ENCODE results near the gene CELF2.

CELF2 gene

DNA sequence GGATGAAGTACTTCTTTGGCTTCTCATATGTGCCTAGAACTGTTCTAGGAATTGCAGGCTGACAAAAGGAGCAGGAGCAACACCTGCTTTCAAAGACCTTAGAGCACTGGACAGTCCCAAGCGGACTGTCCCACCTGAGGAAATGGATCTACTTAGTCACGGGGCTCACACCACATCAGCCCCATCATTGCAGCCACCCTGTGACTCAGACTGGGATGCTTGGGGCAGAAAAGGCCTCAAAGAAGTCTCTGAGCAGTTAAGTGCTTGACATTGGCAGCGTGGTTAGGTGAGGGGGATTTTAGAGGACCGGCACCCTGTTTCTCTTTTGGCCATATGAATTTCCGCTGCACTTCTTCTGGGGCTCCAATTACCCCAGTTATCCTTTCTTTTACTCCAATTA is 337.2 kb downstream of the CELF2 start:
- TF ChIP-seq CTCF (IDR thresholded peaks at IDR 0.05) = no peak
- Histone ChIP-seq H3K27ac (no peak overlapping the region), H3K27me3 (no peaks in the 10 kb centered on the region), H3K4me1 (no peaks in the 10 kb centered on the region), H3K9me3 (peaks cover 0 to 5% (median 0%) of the 10 kb centered on the region in 3 donors), H3K4me3 (no peak overlapping the region), H3K36me3 (no peaks in the 10 kb centered on the region)
- intact Hi-C loops (cut with DNase I; ENCODE audit: low total_unique reads) = no loop called here
- DNase-seq = no peak

- intact Hi-C loops (cut with DNase I; ENCODE audit: low total_unique reads) = no loop called here
- Histone ChIP-seq H3K36me3 (no peaks in the 10 kb centered on the region), H3K27me3 (no peaks in the 10 kb centered on the region), H3K4me1 (no peaks in the 10 kb centered on the region), H3K4me3 (no peak overlapping the region), H3K27ac (no peak overlapping the region), H3K9me3 (peaks cover 0 to 5% (median 0%) of the 10 kb centered on the region in 3 donors)
- no peak for TF ChIP-seq CTCF (IDR thresholded peaks at IDR 0.05)
- peak in 1 of 2 donors; percentile 29 for DNase-seq
Measured at GRCh38 chr10:11355592-11355991, 337.9 kb downstream of the CELF2 start.

DNA sequence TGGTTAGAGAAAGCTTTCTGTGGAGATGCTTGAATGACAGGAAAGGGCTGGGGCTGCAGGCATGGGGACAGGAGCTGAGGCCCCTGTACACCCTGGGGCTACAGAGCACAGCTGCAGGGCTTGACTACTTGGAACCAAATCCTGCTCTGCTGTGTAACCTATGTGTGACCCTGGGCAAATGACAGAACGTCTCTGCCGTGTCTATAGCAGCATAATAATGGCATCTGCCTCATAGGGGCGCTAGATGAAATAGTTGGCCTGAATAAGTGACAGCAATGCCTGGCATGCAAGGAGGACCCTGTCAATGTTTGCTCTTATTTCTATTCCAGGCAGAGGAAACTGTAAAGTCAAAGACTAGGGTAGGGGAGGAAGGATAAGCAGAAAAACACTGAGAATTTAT is 339.8 kb downstream of the CELF2 start:
- TF ChIP-seq CTCF (IDR thresholded peaks at IDR 0.05) = no peak
- Histone ChIP-seq H3K4me1 (no peaks in the 10 kb centered on the region), H3K9me3 (peaks cover 0 to 5% (median 0%) of the 10 kb centered on the region in 3 donors), H3K27ac (no peak overlapping the region), H3K27me3 (no peaks in the 10 kb centered on the region), H3K4me3 (no peak overlapping the region), H3K36me3 (no peaks in the 10 kb centered on the region)
- peak in 1 of 2 donors; percentile 16 for DNase-seq
- intact Hi-C loops (cut with DNase I; ENCODE audit: low total_unique reads) = no loop called here

- intact Hi-C loops (cut with DNase I; ENCODE audit: low total_unique reads) = no loop called here
- no peak for TF ChIP-seq CTCF (IDR thresholded peaks at IDR 0.05)
- Histone ChIP-seq H3K27ac (no peak overlapping the region), H3K9me3 (peaks cover 0 to 5% (median 0%) of the 10 kb centered on the region in 3 donors), H3K27me3 (no peaks in the 10 kb centered on the region), H3K36me3 (no peaks in the 10 kb centered on the region), H3K4me1 (no peaks in the 10 kb centered on the region), H3K4me3 (no peak overlapping the region)
- no peak for DNase-seq
Measured at GRCh38 chr10:11358011-11358410, 340.3 kb downstream of the CELF2 start.

DNA sequence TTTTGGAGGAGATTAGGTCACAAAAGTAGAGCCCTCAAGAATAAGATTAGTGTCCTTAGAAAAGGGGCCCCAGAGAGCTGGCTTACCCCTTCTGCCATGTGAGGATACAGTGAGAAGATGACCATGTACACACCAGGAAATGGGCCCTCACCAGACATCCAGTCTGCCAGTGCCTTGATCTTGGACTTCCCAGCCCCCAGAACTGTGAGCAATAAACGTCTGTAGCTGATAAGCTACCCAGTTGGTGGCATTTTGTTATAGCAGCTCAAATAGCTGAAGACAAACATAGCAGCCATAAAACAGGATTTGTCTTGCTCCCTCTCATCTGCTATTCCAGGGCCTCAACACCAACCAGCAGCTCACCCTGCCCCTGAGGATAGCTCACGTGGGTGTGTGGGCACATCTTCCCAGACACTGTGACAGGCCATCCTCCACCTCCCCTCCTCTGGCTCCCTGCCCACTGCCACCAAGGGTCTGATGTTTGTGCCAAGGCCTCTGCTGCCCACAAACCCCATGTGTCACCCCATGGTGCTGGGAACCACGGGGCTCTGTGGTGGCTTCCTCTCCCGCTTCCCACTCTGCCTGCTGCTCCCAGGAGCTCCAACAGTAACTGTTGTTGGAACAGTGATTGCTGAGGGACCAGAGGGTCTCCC is 341.4 kb downstream of the CELF2 start:
- Histone ChIP-seq H3K27me3 (no peaks in the 10 kb centered on the region), H3K4me1 (no peaks in the 10 kb centered on the region), H3K4me3 (no peak overlapping the region), H3K27ac (no peak overlapping the region), H3K9me3 (peaks cover 0 to 5% (median 0%) of the 10 kb centered on the region in 3 donors), H3K36me3 (no peaks in the 10 kb centered on the region)
- intact Hi-C loops (cut with DNase I; ENCODE audit: low total_unique reads) = no loop called here
- no peak for TF ChIP-seq CTCF (IDR thresholded peaks at IDR 0.05)
- peak in 1 of 2 donors; percentile 51 for DNase-seq
